ENCODE data around the gene CD109.
"Not testable (repeated sequence)": the region's sequence is repeated elsewhere in the genome, so short reads cannot be mapped to it uniquely, and the experiment has no call there.

Gene CD109

DNA sequence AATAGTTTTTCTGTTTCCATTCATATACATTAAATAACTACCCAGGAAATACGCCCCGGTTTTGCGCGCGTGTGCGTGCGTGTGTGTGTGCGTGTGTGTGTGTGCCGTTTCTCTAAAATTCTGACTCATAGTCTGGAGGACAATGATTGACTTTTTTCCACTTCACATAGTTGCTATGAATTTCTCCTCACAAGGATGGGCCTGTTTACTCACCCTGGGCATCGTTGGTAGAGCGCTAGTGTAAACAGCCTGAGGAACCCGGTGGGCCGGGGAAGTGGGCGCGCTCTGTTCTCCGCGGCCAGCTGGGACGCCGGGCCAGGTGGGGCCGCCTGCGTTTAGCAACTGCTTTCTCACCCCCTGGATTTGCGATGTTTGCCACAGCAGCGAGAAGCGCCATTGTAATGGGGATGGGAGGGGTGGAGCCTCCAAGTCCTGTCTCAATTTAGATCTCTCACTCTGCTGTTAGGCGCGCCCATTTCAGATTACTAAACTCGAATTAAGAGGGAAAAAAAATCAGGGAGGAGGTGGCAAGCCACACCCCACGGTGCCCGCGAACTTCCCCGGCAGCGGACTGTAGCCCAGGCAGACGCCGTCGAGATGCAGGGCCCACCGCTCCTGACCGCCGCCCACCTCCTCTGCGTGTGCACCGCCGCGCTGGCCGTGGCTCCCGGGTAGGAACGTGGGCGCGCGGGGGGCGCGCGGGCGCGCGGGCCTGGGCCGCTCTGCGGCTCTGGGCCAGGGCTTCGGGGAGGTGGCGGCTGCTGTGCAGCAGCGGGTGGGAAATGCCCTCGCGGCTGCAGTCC lies at the start of gene CD109:
CD109 (plus strand) TSS at position 585 of the 803 bp plus-strand sequence; CDS start at position 598, 13 bp downstream.
- DNase-seq, result peak; percentile 23 to 43

DNA sequence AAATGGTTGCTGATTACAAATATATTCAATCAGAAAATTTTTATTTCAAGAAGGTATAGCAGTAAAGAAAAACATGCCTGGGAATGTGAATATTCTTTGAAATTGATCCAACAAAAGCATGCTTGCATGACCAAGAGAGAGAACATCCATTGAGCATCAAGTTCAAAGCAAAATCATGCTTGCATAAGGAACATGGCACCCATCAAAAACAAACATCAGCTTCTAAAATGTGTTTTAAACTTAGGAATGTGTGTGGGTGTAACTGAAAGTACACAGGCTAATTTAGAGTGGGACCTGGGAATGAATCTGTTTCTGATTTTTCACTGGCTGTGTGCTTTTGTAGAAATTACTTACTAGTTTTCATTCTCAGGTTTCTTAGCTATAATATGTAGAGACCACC lies 47.8 kb upstream of the CD109 start:
- DNase-seq, result no peak

DNA sequence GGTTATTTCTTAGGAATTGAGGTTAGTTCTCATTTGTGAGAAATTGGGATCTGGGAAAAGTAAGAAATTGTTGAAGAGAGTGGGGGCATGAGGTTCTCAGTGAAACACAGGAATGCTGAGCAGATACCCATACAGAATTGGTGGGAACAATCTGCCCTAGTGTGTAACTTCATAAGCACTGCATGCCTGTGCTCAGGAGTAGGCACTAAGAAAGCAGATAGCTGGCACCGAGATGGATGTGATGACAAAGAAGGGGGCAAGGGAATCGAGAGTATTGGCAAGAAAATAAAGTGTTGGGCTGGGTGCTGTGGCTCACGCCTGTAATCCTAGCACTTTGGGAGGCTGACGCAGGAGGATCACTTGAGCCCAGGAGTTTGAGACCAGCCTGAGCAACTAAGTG lies 46.2 kb upstream of the CD109 start:
- DNase-seq, result no peak

DNA sequence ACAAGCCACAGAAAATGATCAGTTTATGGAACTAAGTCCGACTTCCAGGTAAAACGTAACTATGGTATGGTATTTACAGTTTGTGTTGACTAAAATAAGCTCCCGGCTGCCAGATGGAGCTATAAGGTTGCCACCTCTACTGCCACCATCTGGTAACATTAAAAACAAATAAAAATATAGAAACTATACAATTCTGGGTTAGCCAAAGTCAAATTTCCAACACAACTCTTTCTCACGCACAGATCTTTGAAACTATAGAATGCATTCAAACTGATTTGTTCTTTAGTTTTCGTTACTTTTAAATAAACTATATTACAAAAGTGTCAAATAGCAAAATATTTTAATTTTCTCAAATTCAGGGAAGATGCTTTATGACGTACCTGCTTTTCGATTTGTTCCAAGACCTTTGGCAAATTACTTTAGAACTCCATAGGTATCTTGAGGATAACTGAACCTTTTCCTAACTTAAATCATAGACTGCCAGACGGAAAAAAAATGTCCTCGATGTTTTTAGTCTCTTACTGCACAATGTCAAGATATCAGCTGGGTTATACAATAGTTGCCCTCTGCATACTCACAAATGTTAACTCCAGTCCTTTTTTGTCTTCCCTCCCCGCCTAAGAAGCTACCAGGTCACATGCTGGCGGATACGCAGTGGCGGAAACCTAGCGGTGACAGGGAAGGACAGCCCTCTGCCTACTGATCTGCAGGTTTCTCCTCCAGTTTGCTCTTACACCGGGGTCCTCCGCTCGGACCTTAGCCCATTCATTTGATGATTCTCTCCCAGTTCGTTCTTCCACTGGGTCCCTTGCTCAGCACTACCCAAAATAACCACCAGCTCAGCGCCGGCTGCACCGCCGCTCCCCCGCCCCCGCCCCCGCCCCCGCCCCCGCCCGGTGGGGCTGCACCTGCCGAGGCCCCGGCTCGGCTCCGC lies 43.1 kb upstream of the CD109 start:
- peak; percentile 71 to 74 for DNase-seq

DNA sequence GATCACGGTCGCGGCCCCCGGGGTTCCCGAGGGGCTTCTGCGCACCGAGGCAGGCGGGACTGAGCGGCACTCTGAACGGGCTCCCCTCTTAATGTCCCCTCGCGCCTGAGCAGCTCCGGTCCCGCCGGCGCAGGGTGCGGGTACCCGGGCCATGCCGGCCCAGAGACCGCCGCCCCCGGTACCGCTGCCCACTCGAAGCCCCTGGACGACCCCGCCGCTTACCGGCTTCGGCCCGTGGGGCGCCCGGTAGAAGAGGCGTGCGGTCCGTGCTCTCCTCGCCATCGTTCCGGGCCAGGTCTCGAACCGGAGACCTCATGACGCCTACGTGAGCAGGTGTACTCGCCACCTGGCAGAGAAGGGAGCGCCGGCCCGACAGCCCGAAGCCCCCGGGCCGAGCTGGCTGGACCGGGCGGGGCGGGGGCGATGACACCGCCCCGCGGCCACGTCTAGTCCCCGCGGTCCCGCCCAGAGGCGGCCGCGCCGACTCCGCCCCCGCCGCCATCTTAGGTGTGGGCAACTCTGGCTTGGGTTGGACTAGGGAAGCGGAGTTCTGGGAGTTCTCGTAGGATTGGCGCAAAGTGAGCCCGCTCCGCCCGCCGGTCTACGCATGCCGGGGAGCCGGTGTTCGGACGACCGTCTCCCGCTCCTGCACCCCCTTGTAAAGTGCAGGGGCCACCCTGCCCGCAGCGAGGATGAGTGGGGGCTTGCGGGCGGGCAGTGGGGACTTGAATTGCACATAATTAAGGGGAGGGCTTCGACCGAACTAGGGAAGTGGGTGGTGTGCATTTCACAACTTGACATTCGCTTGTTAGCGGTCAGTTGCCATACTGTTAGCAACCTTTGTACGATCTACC lies 42.2 kb upstream of the CD109 start, which contains the start of gene SLC17A5:
SLC17A5 (minus strand) TSS at position 422 of the 854 bp plus-strand sequence; CDS start at position 316, 106 bp downstream.
- peak; percentile 90 to 92 for DNase-seq

DNA sequence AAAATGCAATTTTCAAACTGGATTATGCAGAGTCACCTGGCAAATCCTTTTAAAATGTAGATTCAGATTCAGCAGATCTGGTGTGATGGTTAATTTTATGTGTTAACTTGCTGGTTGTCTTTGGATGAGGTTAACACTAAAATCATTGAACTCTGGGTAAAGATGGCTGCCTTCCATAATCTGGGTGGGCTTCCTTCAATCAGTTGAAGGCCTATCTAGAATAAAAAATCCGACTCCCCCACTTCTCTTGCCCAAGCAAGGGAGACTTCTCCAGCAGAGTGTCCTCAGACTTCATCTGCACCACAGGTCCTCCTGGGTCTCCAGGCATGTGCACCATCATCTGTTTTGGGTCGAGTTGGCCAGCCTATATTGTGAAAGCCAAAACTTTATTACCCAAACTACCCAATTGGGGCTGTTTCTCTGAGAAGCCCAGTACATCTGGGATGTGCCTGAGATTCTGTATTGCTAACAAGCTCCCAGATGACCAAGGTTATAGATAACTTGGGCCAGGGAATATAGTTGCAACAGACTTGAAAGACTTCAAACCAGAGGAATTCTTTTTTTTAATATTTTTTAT lies 40.6 kb upstream of the CD109 start:
- no peak for DNase-seq

DNA sequence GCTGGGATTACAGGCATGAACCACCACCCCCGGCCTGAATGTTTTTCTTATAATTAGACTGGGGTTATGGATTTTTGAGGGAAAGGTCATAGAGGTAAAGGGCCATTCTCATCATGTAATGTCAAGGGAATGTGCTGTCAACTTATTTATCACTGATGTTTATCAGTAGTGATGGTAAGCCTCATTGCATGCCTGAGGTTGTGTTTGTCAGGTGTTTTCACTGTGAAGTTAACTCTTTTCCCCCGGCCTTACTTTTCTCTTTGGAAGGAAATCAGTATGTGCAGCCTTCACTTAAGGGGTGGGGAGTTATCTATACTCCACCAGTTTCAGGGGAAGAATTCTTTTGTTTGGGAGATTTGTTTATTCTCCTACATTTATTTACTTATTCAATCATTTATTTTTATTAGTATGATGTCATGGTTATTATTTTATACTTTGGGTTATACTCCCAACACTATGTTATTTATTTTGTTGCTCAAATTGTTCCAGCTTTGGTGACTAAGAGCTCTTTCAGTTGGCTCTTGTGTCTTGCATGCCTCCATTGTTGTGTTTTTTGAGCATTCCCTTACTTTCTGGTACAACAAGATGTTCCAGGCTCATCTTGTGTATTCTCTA lies 39.4 kb upstream of the CD109 start:
- no peak for DNase-seq

DNA sequence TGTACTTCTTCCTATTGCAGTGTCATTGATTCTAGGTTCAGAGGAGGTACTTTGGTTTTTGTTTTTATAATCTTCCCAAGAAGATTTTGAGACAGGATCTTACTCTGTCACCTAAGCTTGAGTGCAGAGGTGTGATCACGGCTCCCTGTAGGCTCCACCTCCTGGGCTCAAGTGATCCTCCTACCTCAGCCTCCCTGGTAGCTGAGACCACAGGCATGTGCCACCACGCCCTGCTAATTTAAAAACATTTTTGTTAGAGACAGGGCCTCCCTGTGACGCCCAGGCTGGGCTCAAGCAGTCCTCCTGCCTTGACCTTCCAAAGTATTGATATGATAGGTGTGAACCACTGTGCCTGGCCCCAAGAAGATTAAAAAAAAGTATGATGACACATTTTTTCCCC lies 38.8 kb upstream of the CD109 start:
- peak; percentile 16 to 35 for DNase-seq

DNA sequence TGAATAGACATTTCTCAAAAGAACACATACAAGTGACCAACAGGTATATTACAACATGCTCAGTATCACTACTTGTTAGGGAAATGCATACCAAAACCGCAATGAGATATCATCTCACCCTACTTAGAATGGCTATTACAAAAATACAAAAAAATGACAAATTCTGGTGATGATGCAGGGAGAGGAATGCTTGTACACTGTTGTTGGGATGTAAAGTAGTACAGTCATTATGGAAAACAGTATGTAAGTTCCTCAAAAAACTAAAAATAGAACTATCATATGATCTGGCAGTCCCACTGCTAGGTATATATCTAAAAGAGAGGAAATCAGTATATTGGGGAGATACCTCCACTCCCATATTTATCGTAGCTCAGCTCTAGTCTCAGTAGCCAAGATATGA lies 31.3 kb upstream of the CD109 start:
- DNase-seq, result no peak

DNA sequence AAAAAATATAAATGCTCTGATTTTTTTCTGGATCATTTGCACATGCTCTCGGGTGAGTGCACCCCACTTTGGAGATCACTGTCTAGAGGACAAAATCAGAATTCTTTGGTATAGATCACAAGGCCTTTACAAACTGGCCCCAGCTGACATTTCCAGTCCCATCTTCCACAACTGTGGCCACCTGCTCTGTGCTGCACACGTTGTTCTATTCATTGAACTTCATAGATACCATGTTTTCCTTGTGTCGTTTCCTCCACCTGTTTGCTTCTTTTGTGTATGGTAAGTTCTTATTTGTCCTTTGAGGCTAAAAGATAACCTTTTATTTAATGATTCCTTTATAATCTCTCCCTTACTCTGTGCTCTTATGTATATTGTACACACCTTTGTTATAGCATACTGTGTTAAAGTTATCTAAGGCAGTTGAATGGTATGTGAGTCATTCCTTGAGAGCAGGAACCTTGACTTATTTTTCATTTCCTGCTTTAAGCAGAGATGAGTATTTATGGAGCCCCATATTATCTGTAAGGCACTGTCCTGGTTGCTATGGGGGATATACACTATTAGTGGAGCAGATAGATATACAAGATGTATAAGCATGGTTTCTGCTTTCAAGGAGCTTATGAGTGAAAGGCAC lies 30.2 kb upstream of the CD109 start:
- DNase-seq, result no peak

DNA sequence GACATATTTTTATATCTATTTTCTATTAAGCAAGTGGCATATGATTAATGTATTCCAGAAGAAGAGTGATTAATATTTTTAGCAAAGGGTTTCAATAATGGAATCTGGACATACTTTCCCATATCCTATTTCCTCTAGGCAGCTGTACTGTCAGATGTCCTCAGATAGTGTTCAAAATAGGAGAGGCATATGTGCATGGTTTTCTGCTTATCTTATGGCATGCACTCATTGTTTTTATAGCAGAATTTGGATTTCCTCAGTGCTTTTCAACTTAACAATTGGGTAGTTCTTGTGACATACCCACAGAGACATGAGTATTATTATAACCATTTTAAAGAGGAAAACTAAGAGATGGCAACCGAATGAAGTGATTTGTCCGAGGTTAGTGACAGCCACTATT lies 29.6 kb upstream of the CD109 start:
- DNase-seq, result no peak

DNA sequence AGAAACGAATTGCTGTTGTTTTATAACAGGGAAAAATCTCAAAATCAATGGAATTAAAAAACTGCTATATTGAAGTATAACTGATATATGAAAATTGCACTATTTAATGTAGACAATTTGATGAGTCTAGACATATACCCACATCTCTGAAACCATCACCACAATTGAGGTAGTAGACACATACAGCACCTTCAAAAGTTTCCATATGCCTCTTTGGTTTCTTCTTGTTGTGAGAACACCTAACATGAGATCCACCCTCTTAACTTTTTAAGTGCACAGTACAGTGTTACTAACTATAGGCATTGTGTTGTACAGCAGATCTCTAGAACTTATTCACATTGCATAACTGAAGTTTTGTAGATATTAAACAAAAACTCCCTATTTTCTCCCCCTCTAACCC lies 28.2 kb upstream of the CD109 start:
- DNase-seq, result no peak

DNA sequence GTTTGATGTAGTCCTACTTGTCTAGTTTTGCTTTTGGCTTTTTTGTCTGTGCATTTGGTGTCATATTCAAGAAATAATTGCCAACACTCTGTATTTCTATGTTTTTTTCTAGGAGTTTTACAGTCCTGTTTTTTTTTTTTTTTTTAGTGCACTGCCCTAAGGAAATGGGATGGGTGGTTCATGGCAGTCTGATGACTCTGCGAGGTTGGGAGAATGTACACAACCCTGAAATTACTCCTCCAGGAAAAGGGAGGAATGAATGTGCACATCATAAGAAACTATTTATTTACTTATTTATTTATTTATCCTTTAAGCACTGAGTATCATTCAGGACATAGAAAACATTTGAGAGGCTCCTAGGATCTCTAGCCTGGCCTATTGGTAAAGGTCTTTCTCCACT lies 27.0 kb upstream of the CD109 start:
- no peak for DNase-seq

DNA sequence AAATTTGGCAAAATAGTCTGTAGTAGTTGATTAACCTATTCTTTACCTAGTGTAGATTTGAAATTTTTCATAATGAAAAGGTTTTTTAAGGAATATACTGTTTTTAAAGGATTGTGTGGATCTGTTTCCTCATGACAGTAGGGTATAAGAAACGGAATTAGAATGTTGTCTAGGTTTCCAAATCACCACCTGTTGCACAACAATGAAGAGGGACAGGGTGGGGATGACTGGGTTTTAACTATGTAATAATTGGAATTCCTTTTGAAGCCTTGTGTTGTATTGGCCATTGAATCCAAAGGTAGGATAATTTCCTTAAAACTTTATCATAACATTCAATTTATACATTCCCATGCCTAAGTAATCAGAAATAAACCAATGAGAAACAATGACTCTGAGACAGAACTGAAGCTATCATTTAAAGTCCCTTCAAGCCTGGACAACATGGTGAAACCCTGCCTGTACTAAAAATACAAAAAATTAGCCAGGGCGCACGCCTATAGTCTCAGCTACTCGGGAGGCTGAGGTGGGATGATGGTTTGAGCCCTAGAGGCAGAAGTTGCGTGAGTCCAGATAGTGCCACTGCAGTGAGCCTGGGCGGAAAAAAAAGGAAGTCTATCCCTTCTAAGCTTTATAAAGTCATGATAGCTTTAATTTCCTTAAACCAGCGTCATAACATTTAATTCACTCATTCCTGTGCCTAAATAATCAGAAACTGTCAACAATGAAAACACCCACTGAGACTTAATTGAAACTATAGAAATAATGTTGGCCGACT lies 23.9 kb upstream of the CD109 start:
- no peak for DNase-seq

DNA sequence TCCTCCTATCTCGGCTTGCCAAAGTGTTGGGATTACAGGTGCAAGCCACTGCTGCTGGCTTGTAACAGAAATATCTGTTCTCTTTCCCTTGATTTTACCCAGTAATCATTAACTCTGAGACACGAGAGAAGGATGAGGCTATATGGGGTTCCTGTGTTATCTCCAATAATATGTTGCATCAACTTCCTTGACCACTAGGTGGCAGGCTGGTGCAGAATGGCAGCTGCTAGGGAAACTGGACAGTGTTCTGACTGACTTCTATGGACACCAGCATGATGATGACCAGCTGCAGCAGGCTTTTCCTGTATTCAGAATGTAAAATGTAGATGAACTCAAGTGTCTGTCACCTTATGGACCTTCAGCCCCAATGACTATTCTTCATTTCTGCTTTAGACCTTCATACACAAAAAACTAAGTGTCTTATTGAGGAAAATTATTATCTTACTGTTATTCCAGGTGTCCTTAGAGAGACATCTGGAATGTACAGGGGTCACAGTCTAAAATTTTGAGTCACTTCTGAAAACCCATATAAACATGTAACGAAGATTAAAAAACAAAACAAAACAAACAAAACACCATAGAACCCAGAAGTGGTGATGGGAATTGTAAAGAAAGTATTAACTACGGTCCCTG lies 20.4 kb upstream of the CD109 start:
- peak; percentile 61 to 71 for DNase-seq

DNA sequence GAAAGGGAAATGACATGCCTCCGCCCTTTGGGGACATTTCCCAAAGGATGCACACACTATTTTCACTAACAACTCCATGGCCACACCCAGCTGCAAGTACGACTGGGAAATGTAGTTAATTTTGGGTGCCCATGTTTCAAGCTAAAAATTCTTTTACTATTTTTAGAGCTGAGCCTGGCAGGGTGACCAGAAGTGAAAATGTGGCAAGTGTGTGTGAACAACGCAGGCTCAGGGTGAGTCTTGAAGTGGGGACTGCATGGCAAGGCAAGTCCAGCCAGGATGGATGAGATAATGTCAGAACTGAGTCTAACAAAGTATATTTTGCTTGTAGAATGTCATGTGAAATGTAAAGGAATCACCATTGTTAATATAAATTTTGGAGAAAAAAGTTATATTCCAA lies 17.0 kb upstream of the CD109 start:
- no peak for DNase-seq

DNA sequence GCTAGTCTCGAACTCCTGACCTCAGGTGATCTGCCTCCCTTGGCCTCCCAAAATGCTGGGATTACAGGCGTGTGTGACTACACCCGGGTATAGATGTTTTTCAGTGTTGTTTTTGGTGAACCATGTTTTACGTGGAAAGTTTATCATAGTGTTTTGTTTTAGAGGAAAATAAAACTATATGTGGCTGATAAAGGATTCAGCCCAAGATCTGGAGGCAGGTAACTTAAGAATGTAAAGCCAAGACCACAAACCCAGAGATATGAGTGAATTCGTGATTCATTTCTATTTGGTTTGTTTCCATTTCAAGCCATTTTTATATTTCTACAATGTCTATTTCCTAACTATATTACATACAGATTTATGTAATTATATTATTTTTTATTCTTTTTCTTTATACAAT lies 16.2 kb upstream of the CD109 start:
- DNase-seq, result not testable (repeated sequence)

DNA sequence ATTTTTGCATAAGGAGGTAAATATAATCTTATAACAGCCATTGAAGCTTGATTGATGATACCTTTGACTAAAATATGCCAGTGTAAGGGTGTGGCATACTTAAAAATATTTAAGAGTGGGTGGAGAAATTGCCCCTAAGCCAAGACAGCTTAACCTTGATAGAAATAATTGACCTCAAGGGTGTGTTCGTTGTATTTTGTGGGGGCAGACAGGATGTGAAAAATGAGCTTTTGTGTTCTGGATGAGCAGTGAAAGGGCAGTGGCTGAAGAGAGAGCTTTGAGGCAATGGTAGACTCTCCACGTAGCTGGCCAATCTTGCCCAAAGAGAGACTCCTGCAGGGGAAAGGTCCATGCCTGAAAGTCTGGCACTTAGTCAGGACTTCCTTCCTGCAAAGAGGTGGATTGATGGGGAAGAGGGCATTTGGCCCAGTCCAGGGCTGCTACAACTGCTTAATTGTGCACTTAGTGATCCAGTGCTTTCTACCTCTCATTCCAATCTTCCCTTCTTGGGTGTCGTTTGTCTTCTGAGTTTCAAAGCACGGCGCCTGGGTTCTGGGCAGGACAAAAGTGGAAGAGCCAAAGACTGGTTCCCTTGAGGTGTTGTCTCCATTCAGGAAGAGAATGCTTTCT lies 15.6 kb upstream of the CD109 start:
- no peak for DNase-seq

DNA sequence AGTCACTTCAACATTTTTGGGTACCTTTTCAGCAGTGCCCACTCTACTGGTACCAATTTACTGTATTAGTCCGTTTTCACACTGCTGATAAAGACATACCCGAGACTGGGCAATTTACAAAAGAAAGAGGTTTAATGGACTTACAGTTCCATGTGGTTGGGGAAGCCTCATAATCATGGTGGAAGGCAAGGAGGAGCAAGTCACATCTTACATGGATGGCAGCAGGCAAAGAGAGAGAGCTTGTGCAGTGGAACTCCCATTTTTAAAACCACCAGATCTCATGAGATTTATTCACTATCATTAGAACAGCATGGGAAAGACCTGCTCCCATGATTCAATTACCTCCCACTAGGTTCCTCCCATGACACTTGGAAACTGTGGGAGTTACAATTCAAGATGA lies 12.4 kb upstream of the CD109 start:
- not testable (repeated sequence) for DNase-seq

DNA sequence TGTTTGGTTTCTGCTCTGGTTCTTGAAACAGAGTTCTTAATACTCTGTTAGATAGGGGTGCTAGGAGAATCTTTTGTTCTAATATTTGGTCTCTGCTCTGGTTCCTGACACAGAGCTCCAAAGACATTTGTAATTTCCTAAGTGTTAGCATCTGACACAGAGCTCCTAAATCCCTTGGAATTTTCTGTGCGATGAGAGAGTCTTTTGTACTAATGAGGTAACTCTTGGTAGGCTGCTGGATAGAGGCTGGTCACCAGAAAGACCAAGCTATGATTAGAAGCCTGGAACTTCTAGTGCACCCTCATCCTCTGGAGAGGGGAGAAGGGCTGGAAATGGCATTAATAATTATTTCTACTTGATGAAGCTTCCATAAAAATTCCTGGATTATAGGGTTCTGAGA lies 7.7 kb upstream of the CD109 start:
- no peak for DNase-seq

Measured in CD4-positive, alpha-beta T cell treated with Interleukin-1 beta for 1 hour (primary cell).